Choroid plexus epithelial cell (primary cell): ENCODE measurements around the gene RAB13.
A peak's percentile ranks its signal among the peaks of the same experiment; 100 is the strongest.
"Not testable (repeated sequence)": the region's sequence is repeated elsewhere in the genome, so short reads cannot be mapped to it uniquely, and the experiment has no call there.

ENCODE experiments used
- DNase-seq: peaks from one replicate; pipeline ENCODE4 v3.0.0-alpha.2; 2010; ENCODE audit warnings: low read depth
- H3K4me3 ChIP-seq: 2 replicates; pipeline ENCODE4 v1.5.1; 2011; ENCODE audit warnings: low read depth, mild to moderate bottlenecking, control low read depth, low read length, moderate library complexity
- CTCF ChIP-seq: conservative IDR thresholded peaks from 2 replicates; pipeline ENCODE4 v1.5.1; 2011; ENCODE audit warnings: low read depth, mild to moderate bottlenecking, control low read depth, inconsistent platforms, low read length, moderate library complexity

Gene RAB13

GRCh38 chr1:154000420-154000819 is 14.3 kb upstream of the RAB13 start:
- no peak for DNase-seq
- no peak overlapping the region for H3K4me3 ChIP-seq
- TF ChIP-seq CTCF, result no peak

GRCh38 chr1:153996882-153997281 is 10.7 kb upstream of the RAB13 start:
- H3K4me3 ChIP-seq, DNase-seq: not testable (repeated sequence)

GRCh38 chr1:153995640-153996039 is 9.5 kb upstream of the RAB13 start:
- TF ChIP-seq CTCF, result no peak
- DNase-seq, result no peak
- H3K4me3 ChIP-seq, result no peak overlapping the region

- H3K4me3 ChIP-seq, result no peak overlapping the region
- no peak for TF ChIP-seq CTCF
- no peak for DNase-seq
Measured at GRCh38 chr1:153995202-153995601, 9.1 kb upstream of the RAB13 start.

DNA sequence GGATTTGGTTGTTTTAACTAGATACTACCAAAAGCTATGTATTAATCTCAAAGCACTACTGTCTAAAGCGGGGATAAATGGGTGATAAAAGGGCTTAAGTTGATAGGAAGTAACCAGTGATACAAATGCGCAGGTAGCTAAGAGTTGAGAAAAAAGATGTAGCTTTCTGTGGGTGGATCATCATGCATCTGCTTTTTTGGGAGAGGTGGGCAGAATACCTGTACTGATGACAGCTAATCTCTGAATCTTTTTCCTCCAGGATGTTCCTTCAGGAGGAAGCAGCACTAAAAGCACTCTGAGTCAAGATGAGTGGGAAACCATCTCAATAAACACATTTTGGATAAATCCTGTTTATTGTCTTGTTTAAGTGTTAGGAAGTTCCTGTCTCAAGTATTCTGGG is 5.7 kb upstream of the RAB13 start:
- no peak for TF ChIP-seq CTCF
- H3K4me3 ChIP-seq, result peak overlapping the region; percentile 78
- no peak for DNase-seq

- no peak for DNase-seq
- H3K4me3 ChIP-seq, result peak overlapping the region; percentile 78
- no peak for TF ChIP-seq CTCF
Measured at GRCh38 chr1:153991151-153991630, 5.1 kb upstream of the RAB13 start.

- H3K4me3 ChIP-seq, result peak within 1 kb of the TSS; percentile 78
- peak; percentile 99 for DNase-seq
- no peak for TF ChIP-seq CTCF
Measured at GRCh38 chr1:153990468-153991150, 4.5 kb upstream of the RAB13 start, which contains the start of gene RPS27. Gene RPS27 (plus strand): TSS chr1:153990762. CDS start chr1:153990797, 35 bp downstream.
